ENCODE results near the gene DLX5. TPM values are rescaled to one million over a fixed set of nuclear protein-coding genes. Genes with fewer than 3 reads are reported as not detected.

Gene DLX5
- total RNA-seq, 1 donor from 2014 or later, result 0.62 TPM

- DNase-seq, result peak; percentile 85
These were observed 19.2 kb downstream of the DLX5 start, which contains the start of gene DLX6 for GRCh38 chr7:97005183-97006054. DLX6 (plus strand) TSS chr7:97005553; CDS start chr7:97005978, 425 bp downstream.

- DNase-seq, result peak; percentile 16
These were observed 20.1 kb downstream of the DLX5 start for GRCh38 chr7:97004247-97005182.

DNA sequence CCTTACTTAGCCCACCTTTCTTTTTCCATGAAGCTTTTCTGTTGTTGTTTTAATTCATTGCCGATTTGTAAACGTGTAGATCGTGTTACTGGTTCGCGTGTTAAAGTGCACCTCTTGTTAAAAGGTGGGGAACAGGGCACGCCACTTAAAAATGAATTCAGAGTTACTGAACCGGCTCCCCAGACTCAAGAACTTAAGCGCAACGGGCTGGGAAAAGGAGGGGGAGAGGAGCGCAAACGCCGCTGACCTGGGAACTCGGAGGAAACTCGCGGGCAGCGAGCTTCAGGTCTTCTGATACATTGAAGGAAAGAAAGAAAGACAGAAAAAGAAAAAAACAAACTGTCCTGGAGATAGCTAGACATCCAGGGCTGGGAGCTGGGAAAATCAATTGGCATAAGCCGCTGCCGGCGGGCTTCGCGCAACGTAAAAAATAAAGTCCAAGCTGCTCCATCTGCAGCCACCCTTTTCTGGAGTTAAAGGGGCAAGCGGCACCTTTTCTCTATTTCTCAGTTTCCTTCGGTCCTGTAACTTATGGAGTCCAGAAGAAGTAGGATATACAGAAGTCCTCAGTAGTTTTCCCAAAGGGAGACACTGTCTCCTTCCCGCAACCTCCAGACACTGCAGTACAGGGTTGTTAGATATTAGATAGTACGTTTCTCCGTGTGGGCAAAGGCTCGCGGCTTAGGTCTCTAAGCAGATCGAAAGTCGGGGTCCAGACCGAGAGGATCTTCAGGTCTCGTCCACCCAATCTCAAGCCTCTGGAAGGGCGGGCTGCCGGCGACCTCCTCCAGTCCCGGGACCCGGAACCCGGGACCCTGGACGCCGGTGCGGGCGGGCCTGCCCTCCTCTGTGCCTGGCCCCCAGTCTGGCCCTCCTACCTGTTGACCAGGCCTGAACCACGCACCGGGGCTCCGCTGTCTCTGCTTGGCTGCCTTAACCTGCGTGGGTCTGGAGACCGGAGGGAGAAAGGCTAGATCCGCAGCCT, 21.1 kb downstream of the DLX5 start:
- DNase-seq, result peak; percentile 7

DNA sequence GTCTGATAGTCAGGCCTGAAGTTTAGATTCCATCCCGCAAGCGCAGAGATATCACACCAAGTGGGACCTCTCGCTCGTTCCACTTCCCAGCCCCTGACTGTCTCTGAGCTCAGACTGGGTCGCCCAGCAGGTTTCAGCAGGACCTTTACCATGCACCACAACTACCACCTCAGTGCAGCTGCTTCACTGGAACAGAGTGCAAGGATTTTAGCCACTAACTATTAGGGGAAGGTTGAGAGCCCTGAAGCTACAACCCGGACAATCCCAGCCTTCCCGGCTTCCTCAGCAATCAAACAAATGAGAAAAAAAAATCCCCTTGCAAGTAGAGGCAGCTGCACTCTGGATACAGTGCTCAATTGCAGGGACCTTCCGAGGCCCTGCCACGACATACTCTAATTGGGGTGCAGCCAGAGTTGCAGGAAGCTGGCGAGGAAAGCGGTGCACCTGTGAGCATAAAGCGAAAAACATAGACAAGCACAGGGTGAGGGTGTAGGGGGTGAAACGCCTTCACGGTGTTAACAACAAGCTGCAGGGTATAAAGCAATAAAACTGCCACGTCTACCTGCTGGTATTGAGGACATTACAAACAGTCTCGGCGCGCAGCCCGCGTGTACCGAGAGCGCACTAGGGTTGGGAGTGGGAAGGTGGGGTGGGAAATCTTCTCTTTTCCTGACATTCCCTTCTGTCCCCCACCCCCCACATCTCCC, 21.9 kb downstream of the DLX5 start:
- peak; percentile 1 for DNase-seq

- DNase-seq, result no peak
These were observed 22.7 kb downstream of the DLX5 start for GRCh38 chr7:97001656-97002554.

DNA sequence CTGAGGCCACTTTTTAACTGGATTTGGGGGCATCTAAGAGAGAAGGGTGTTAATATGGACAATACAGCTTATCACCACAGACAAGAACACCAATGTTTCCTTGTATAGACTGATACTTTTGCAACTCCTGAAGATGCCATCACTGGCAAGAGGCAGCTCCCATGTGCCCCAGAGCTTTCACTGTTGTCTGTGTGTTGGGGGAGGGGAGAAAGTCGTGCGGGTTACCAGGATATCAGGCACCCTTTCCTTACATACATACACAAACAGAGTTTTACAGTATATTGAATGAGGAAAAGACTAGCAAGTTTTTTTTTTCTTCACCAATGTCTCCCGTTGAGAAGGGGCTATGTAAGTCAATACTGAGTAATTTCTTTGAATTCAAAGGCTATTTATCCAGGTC, 23.4 kb downstream of the DLX5 start:
- DNase-seq, result peak; percentile 0

- DNase-seq, result peak; percentile 5
These were observed 25.9 kb downstream of the DLX5 start for GRCh38 chr7:96998744-96999143.

DNA sequence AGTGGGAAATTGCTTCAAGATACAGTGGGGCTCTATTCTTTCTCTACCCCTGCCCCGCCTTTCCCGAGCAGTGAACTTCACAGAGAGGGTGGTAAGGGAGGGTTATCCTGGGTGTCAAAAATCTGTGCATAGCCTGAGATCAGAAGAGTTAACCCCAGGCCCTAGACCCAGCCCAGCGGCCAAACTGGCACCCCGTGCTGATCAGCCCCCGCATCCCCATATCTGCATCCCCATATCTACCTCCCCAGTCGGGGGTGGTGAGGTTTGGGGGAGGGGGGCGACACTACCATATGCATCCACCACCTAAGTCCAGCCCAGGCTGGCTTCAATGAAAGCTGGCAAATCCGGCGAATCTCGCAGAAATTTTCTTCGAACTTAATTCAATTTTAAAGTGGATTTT, 26.3 kb downstream of the DLX5 start:
- DNase-seq, result no peak

DNA sequence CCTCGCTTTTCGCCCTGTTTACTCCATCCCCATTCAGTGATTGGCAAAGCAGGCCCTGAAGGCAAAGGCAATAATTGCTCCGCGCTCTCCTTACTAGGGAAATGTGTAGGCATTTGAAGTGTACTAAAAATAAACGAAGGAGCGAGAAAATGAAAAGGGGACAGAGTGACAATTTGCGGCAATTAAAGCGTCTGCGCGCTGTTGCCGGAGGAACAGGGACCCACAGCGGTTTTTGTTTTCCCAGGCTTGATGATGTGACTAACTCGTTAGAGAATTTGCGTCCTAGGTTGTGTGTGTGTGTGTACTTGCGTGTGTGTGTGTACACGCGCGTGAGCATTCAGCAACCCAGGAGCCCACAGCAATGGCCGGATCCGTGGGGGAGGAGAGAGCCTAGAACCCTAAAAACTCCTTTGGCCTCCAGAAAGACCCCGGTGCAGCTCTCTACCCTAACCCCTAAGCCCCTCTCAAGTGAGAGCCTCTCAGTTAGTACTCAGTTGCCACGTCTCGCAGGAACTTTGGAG, 27.1 kb downstream of the DLX5 start:
- DNase-seq, result no peak

- no peak for DNase-seq
These were observed 27.6 kb downstream of the DLX5 start for GRCh38 chr7:96996958-96997511.

- no peak for DNase-seq
These were observed 28.3 kb downstream of the DLX5 start for GRCh38 chr7:96996111-96996957.

DNA sequence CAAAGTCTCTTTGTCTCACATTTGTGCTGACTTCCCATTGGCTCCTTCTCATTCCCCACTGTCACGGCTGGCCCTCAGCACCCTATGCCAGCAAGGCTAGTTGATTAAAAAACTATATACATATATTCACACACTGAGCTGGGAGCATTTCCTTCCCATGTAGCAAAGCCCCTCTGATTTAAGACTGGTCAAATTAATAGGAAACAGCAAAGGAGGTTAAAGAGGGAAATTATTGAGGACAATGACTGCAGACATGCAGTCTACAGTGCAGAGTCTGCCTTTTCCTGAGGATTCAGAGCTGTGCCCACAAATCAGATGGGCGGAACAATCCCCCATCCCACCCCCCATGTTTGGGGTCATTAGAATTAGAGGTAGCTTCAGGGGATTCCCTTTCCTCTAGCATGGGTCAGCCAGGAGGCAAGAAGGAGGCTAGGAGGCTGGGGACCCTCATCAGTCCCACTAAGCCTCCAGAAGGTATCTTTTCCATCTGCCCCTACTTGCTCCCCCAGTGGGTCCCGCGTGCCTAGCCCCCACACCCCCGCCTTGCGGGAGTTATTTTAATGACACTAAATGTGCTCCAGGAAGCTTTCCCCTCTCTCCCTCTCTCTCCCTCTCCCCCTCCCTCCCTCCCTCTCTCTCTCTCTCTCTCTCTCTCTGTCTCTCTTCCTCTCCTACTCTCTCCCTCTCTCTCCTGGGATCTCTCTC, 29.1 kb downstream of the DLX5 start:
- DNase-seq, result no peak

- DNase-seq, result no peak
These were observed 30.7 kb downstream of the DLX5 start for GRCh38 chr7:96993980-96994379.

DNA sequence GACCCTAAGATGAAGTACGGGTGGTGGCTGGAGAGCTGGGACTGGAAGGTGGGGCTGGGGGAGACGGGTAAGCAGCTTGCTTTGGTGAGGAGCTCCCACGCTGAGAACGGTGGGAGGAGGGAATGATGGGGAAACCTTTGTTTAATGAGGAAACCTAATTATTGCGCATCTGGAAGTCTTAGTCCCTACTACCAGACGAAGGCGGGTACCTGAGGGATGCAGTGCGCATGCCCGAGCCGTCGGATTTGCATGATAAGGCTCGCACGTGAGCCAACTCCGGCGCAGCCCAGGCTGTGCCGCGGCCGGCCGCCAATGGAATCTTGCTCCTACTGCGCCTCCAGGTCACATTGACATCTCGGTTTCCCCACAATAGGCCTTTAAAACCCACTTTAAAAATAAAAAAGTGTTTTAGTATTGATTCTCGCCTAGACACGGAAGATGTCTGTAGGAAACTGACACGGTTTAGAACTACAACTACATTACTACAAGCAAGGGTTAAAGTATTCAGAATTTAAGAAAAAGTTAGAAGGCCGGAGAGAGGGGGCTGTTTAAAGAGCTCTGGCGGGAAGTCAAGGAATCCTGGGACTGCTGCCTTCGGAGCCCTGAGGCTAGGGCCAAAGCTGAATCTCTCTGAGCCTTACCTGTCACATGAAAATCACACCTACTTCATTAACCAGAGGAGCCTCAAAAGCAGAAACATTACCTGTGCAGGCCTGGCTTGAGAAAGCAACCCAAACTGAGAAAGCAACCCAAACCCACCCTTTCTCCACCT, 31.4 kb downstream of the DLX5 start:
- no peak for DNase-seq

- DNase-seq, result no peak
These were observed 32.2 kb downstream of the DLX5 start for GRCh38 chr7:96992192-96993005.
